GM23338 (cell line): ENCODE data around the gene ZNF385B. TPM values are rescaled to one million over a fixed set of nuclear protein-coding genes. Genes with fewer than 3 reads are reported as not detected.

Experiments
- ATAC-seq: fragments of 200-7000 bp; cut with Tn5 transposase; 3 replicates; pipeline ENCODE4 v1.9.1; 2020
- DNase-seq: peaks from one replicate; pipeline ENCODE4 v3.0.0-alpha.2; 2015; ENCODE audit warnings: low spot score
- H2AFZ ChIP-seq: fragments of 200-600 bp; sonication (generic); 2 replicates; pipeline ENCODE4 v1.8.0; 2016; ENCODE audit warnings: antibody characterized with exemption, mild to moderate bottlenecking, moderate library complexity
- H3F3A ChIP-seq: fragments of 200-600 bp; sonication (generic); replicated peaks from 2 replicates; pipeline ENCODE4 v1.8.0; 2017; ENCODE audit warnings: antibody characterized with exemption, mixed run types, low read depth
- H3K27ac ChIP-seq: fragments of 200-600 bp; sonication (generic); 2 replicates; pipeline ENCODE4 v1.6.1; 2016; ENCODE audit warnings: low read depth
- H3K27me3 ChIP-seq: fragments of 200-600 bp; sonication (generic); 2 replicates; pipeline ENCODE4 v1.8.0; 2016; ENCODE audit warnings: mild to moderate bottlenecking, mixed run types, moderate library complexity; ENCODE audit not compliant: insufficient read depth
- H3K36me3 ChIP-seq: fragments of 200-600 bp; sonication (generic); 2 replicates; pipeline ENCODE4 v1.8.0; 2016; ENCODE audit warnings: mild to moderate bottlenecking; ENCODE audit not compliant: insufficient read depth
- H3K4me1 ChIP-seq: fragments of 200-600 bp; sonication (generic); 2 replicates; pipeline ENCODE4 v1.8.0; 2016; ENCODE audit warnings: mild to moderate bottlenecking, moderate library complexity; ENCODE audit not compliant: insufficient read depth
- H3K4me2 ChIP-seq: fragments of 200-600 bp; sonication (generic); 2 replicates; pipeline ENCODE4 v1.7.1; 2017; ENCODE audit warnings: mixed run types
- H3K4me3 ChIP-seq: fragments of 200-600 bp; sonication (generic); 2 replicates; pipeline ENCODE4 v1.6.1; 2016; ENCODE audit warnings: mixed run types
- H3K79me2 ChIP-seq: fragments of 200-600 bp; sonication (generic); replicated peaks from 2 replicates; pipeline ENCODE4 v1.8.0; 2017; ENCODE audit warnings: mild to moderate bottlenecking; ENCODE audit not compliant: insufficient read depth
- H3K9me2 ChIP-seq: fragments of 200-600 bp; sonication (generic); 2 replicates; pipeline ENCODE4 v1.8.0; 2017; ENCODE audit not compliant: insufficient read depth
- H4K20me1 ChIP-seq: fragments of 200-600 bp; sonication (generic); replicated peaks from 2 replicates; pipeline ENCODE4 v1.8.0; 2017; ENCODE audit warnings: mild to moderate bottlenecking; ENCODE audit not compliant: insufficient read depth
- H3K27ac Mint-ChIP-seq: 2 replicates; pipeline ENCODE4 v1.8.0; 2020; ENCODE audit warnings: inconsistent platforms, mild to moderate bottlenecking, moderate library complexity, mixed read lengths
- H3K27me3 Mint-ChIP-seq: 3 replicates; pipeline ENCODE4 v1.8.0; 2022; ENCODE audit warnings: low read depth, mild to moderate bottlenecking, moderate library complexity, mixed read lengths, inconsistent platforms; ENCODE audit not compliant: insufficient read depth, poor library complexity
- H3K36me3 Mint-ChIP-seq: 3 replicates; pipeline ENCODE4 v1.8.0; 2021; ENCODE audit warnings: low read depth, mild to moderate bottlenecking, inconsistent platforms, moderate library complexity, mixed read lengths
- H3K4me1 Mint-ChIP-seq: 3 replicates; pipeline ENCODE4 v1.8.0; 2020; ENCODE audit warnings: mild to moderate bottlenecking, inconsistent platforms, mixed read lengths
- H3K4me3 Mint-ChIP-seq: 3 replicates; pipeline ENCODE4 v1.8.0; 2021; ENCODE audit warnings: moderate library complexity, mild to moderate bottlenecking, inconsistent platforms, mixed read lengths
- H3K9me3 Mint-ChIP-seq: 3 replicates; pipeline ENCODE4 v1.8.0; 2020; ENCODE audit warnings: moderate library complexity, mild to moderate bottlenecking, inconsistent platforms, mixed read lengths
- CREB1 ChIP-seq: fragments of 250-450 bp; sonication (Bioruptor Pico); IDR thresholded peaks from 2 replicates; pipeline ENCODE4 v1.5.0; 2020; ENCODE audit warnings: low read depth, mild to moderate bottlenecking, moderate library complexity
- EZH2 ChIP-seq: fragments of 200-600 bp; sonication (generic); IDR thresholded peaks from one replicate; pipeline ENCODE4 v1.8.0; 2017; ENCODE audit warnings: antibody characterized with exemption, mild to moderate bottlenecking, low read depth; ENCODE audit not compliant: unreplicated experiment
- EZH2phosphoT487 ChIP-seq: fragments of 200-600 bp; sonication (generic); IDR thresholded peaks from one replicate; pipeline ENCODE4 v1.8.1; 2018; ENCODE audit warnings: antibody characterized with exemption; ENCODE audit not compliant: unreplicated experiment
- POLR2AphosphoS5 ChIP-seq: IDR thresholded peaks from 2 replicates; pipeline ENCODE4 v1.6.1; 2016; ENCODE audit warnings: antibody characterized with exemption, low read depth
- STAT1 ChIP-seq: IDR thresholded peaks from one replicate; pipeline ENCODE4 v1.6.1; 2016; ENCODE audit warnings: antibody characterized with exemption; ENCODE audit not compliant: unreplicated experiment
- ZNF114 ChIP-seq: fragments of 250-450 bp; sonication (Bioruptor Pico); IDR thresholded peaks from 2 replicates; pipeline ENCODE4 v1.5.0; 2020; ENCODE audit warnings: mild to moderate bottlenecking, moderate library complexity
- ZNF331 ChIP-seq: fragments of 250-450 bp; sonication (Bioruptor Pico); IDR thresholded peaks from 2 replicates; pipeline ENCODE4 v1.5.0; 2020; ENCODE audit warnings: low read depth, mild to moderate bottlenecking, moderate library complexity
- polyA plus RNA-seq: library from polyadenylated mRNA; unstranded; fragments of >200 nt; fragmentation: Nextera tagmentation; extraction: Ambion mirVana; gene quantifications from 2 replicates; pipeline ENCODE4 v1.2.1, GENCODE V29; 2016
- total RNA-seq: library from RNA; depleted of rRNA; stranded (reverse); fragments of >200 nt; shearing (Covaris generic); gene quantifications from 2 replicates; pipeline ENCODE4 v1.2.3, GENCODE V29; 2014
- TF ChIP-seq, protein P1 (sequence below): fragments of 250-450 bp; sonication (Bioruptor Pico); IDR thresholded peaks from 2 replicates; pipeline ENCODE4 v1.5.0; 2020; ENCODE audit warnings: mild to moderate bottlenecking, moderate library complexity
- TF ChIP-seq, protein P2 (sequence below): IDR thresholded peaks from 2 replicates; pipeline ENCODE4 v1.6.1; 2016; ENCODE audit warnings: antibody characterized with exemption
- TF ChIP-seq, protein P3 (sequence below): IDR thresholded peaks from one replicate; pipeline ENCODE4 v1.6.1; 2018; ENCODE audit warnings: antibody characterized with exemption; ENCODE audit not compliant: unreplicated experiment

ZNF385B gene
- total and polyA plus RNA-seq, 2 experiments from 2014 or later: 1.5 to 4.6 TPM

DNA sequence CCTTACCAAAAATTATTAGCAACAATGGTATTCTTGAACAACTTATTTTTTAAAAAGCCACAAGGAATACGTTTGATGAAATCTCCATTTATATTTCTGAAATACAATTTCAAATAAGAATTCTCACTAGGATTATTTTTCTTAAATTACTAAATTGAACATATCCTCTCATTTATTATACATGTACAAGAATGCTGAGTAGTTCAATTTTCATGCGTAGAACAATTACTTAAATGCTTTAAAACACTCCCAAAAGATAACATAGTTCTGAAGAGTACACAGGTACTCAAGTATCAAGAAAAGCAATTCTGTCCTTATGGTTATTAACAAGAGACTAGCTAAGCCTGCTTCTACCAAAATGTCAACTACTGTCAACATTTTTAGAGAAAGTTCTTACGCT is 268.1 kb downstream of the ZNF385B start:
- Histone ChIP-seq H3K4me3 (no peak overlapping the region), H3K27me3 (no peaks in the 10 kb centered on the region), H3F3A (no peaks in the 10 kb centered on the region), H3K4me2 (no peak overlapping the region), H3K9me2 (peaks cover 2% of the 10 kb centered on the region; the same call in 1 of the 2 replicates), H3K4me1 (peaks cover 13% of the 10 kb centered on the region; the same call in 1 of the 2 replicates), H3K27ac (no peak overlapping the region), H2AFZ (no peak overlapping the region), H4K20me1 (no peaks in the 10 kb centered on the region), H3K36me3 (no peaks in the 10 kb centered on the region), H3K79me2 (no peaks in the 10 kb centered on the region)
- DNase-seq (no peak), ATAC-seq (no peak)
- H3K27ac Mint-ChIP-seq: no peak overlapping the region
- no peaks in the 10 kb centered on the region for H3K27me3 Mint-ChIP-seq
- TF ChIP-seq, protein P1, sequence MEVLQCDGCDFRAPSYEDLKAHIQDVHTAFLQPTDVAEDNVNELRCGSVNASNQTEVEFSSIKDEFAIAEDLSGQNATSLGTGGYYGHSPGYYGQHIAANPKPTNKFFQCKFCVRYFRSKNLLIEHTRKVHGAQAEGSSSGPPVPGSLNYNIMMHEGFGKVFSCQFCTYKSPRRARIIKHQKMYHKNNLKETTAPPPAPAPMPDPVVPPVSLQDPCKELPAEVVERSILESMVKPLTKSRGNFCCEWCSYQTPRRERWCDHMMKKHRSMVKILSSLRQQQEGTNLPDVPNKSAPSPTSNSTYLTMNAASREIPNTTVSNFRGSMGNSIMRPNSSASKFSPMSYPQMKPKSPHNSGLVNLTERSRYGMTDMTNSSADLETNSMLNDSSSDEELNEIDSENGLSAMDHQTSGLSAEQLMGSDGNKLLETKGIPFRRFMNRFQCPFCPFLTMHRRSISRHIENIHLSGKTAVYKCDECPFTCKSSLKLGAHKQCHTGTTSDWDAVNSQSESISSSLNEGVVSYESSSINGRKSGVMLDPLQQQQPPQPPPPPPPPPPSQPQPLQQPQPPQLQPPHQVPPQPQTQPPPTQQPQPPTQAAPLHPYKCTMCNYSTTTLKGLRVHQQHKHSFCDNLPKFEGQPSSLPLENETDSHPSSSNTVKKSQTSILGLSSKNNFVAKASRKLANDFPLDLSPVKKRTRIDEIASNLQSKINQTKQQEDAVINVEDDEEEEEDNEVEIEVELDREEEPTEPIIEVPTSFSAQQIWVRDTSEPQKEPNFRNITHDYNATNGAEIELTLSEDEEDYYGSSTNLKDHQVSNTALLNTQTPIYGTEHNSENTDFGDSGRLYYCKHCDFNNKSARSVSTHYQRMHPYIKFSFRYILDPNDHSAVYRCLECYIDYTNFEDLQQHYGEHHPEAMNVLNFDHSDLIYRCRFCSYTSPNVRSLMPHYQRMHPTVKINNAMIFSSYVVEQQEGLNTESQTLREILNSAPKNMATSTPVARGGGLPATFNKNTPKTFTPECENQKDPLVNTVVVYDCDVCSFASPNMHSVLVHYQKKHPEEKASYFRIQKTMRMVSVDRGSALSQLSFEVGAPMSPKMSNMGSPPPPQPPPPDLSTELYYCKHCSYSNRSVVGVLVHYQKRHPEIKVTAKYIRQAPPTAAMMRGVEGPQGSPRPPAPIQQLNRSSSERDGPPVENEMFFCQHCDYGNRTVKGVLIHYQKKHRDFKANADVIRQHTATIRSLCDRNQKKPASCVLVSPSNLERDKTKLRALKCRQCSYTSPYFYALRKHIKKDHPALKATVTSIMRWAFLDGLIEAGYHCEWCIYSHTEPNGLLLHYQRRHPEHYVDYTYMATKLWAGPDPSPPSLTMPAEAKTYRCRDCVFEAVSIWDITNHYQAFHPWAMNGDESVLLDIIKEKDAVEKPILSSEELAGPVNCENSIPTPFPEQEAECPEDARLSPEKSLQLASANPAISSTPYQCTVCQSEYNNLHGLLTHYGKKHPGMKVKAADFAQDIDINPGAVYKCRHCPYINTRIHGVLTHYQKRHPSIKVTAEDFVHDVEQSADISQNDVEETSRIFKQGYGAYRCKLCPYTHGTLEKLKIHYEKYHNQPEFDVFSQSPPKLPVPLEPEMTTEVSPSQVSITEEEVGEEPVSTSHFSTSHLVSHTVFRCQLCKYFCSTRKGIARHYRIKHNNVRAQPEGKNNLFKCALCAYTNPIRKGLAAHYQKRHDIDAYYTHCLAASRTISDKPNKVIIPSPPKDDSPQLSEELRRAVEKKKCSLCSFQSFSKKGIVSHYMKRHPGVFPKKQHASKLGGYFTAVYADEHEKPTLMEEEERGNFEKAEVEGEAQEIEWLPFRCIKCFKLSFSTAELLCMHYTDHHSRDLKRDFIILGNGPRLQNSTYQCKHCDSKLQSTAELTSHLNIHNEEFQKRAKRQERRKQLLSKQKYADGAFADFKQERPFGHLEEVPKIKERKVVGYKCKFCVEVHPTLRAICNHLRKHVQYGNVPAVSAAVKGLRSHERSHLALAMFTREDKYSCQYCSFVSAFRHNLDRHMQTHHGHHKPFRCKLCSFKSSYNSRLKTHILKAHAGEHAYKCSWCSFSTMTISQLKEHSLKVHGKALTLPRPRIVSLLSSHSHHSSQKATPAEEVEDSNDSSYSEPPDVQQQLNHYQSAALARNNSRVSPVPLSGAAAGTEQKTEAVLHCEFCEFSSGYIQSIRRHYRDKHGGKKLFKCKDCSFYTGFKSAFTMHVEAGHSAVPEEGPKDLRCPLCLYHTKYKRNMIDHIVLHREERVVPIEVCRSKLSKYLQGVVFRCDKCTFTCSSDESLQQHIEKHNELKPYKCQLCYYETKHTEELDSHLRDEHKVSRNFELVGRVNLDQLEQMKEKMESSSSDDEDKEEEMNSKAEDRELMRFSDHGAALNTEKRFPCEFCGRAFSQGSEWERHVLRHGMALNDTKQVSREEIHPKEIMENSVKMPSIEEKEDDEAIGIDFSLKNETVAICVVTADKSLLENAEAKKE (CRISPR knock-in tag): no peak
- no peak for TF ChIP-seq POLR2AphosphoS5
- TF ChIP-seq CREB1: no peak
- TF ChIP-seq EZH2phosphoT487: no peak
- TF ChIP-seq, protein P2, sequence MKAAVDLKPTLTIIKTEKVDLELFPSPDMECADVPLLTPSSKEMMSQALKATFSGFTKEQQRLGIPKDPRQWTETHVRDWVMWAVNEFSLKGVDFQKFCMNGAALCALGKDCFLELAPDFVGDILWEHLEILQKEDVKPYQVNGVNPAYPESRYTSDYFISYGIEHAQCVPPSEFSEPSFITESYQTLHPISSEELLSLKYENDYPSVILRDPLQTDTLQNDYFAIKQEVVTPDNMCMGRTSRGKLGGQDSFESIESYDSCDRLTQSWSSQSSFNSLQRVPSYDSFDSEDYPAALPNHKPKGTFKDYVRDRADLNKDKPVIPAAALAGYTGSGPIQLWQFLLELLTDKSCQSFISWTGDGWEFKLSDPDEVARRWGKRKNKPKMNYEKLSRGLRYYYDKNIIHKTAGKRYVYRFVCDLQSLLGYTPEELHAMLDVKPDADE: no peak
- no peak for TF ChIP-seq ZNF331 (CRISPR knock-in tag)
- no peak for TF ChIP-seq ZNF114 (CRISPR knock-in tag)
- no peak for TF ChIP-seq STAT1
- TF ChIP-seq, protein P3, sequence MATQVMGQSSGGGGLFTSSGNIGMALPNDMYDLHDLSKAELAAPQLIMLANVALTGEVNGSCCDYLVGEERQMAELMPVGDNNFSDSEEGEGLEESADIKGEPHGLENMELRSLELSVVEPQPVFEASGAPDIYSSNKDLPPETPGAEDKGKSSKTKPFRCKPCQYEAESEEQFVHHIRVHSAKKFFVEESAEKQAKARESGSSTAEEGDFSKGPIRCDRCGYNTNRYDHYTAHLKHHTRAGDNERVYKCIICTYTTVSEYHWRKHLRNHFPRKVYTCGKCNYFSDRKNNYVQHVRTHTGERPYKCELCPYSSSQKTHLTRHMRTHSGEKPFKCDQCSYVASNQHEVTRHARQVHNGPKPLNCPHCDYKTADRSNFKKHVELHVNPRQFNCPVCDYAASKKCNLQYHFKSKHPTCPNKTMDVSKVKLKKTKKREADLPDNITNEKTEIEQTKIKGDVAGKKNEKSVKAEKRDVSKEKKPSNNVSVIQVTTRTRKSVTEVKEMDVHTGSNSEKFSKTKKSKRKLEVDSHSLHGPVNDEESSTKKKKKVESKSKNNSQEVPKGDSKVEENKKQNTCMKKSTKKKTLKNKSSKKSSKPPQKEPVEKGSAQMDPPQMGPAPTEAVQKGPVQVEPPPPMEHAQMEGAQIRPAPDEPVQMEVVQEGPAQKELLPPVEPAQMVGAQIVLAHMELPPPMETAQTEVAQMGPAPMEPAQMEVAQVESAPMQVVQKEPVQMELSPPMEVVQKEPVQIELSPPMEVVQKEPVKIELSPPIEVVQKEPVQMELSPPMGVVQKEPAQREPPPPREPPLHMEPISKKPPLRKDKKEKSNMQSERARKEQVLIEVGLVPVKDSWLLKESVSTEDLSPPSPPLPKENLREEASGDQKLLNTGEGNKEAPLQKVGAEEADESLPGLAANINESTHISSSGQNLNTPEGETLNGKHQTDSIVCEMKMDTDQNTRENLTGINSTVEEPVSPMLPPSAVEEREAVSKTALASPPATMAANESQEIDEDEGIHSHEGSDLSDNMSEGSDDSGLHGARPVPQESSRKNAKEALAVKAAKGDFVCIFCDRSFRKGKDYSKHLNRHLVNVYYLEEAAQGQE: no peak
- no peak for TF ChIP-seq EZH2
- H3K4me1 Mint-ChIP-seq: peaks cover 26% of the 10 kb centered on the region
- no peaks in the 10 kb centered on the region for H3K36me3 Mint-ChIP-seq
- H3K4me3 Mint-ChIP-seq: no peak overlapping the region
- H3K9me3 Mint-ChIP-seq: no peaks in the 10 kb centered on the region
